Vagina (tissue), 2 donors: ENCODE data around the gene LAMC1. TPM values are rescaled to one million over a fixed set of nuclear protein-coding genes. Genes with fewer than 3 reads are reported as not detected.

Experiments
- DNase-seq, 2 donors: peaks; one replicate each; pipeline ENCODE4 v3.0.0-alpha.2; 2017; ENCODE audit errors: extremely low spot score in 2 of 2
- H3K27ac ChIP-seq: fragments of 200-600 bp; sonication (generic); one replicate; pipeline ENCODE4 v1.5.1; 2019
- H3K27me3 ChIP-seq: fragments of 200-600 bp; sonication (generic); one replicate; pipeline ENCODE4 v1.5.1; 2019
- H3K36me3 ChIP-seq, 2 donors: fragments of 200-600 bp; sonication (generic); one replicate each; pipeline ENCODE4 v1.5.1; 2017 to 2019
- H3K4me1 ChIP-seq: fragments of 200-600 bp; sonication (generic); one replicate; pipeline ENCODE4 v1.5.1; 2019
- H3K4me3 ChIP-seq, 2 donors: fragments of 200-600 bp; sonication (generic); 1 replicate in 1 of 2; 2 replicates in 1 of 2; pipeline ENCODE4 v1.5.1; 2016 to 2019
- H3K9me3 ChIP-seq: fragments of 200-600 bp; sonication (generic); one replicate; pipeline ENCODE4 v1.5.1; 2019
- CTCF ChIP-seq, 3 experiments: fragments of 450-650 bp in 2 of 3; fragments of 200-600 bp in 1 of 3; sonication (generic) in 1 of 3; IDR thresholded peaks; one replicate each; pipeline ENCODE4 v1.5.1; 2017 to 2019; ENCODE audit warnings: antibody characterized with exemption in 3 of 3, mild to moderate bottlenecking in 2 of 3, moderate library complexity in 2 of 3
- POLR2A ChIP-seq, 2 donors: fragments of 450-650 bp; IDR thresholded peaks; one replicate each; pipeline ENCODE4 v1.6.1; 2017; ENCODE audit warnings: antibody characterized with exemption in 2 of 2, mild to moderate bottlenecking in 2 of 2, moderate library complexity in 2 of 2
- POLR2AphosphoS5 ChIP-seq, 2 donors: sonication (generic); formaldehyde crosslinking; IDR thresholded peaks; one replicate each; pipeline ENCODE4 v1.9.0; 2017; ENCODE audit warnings: antibody characterized with exemption in 2 of 2, mild to moderate bottlenecking in 2 of 2, low read depth in 1 of 2; ENCODE audit not compliant: insufficient read depth in 1 of 2
- intact Hi-C: fragments of 100-400 bp; cut with DNase I; formaldehyde crosslinking; loops from one replicate; pipeline ENCODE4 v1.15.1; 2023
- small RNA-seq: library from RNA; depleted of rRNA; stranded (forward); fragments of <200 nt; gene quantifications from one replicate; pipeline ENCODE3, GENCODE V24; 2016
- total RNA-seq: library from RNA; depleted of rRNA; stranded (reverse); fragments of >200 nt; gene quantifications from one replicate; pipeline ENCODE4 v1.2.3, GENCODE V29; 2016

The LAMC1 gene
- total RNA-seq, 1 donor from 2014 or later = 217 TPM

GRCh38 chr1:183195142-183195574 lies 171.9 kb downstream of the LAMC1 start:
- no peak overlapping the region for H3K4me3 ChIP-seq
- H3K4me1 ChIP-seq = no peaks in the 10 kb centered on the region
- no peak overlapping the region for H3K27ac ChIP-seq
- H3K27me3 ChIP-seq = no peaks in the 10 kb centered on the region
- no peaks in the 10 kb centered on the region for H3K9me3 ChIP-seq
- no peak for DNase-seq
- no peak for TF ChIP-seq POLR2A (IDR thresholded peaks at IDR 0.05)
- no peak for TF ChIP-seq POLR2AphosphoS5 (IDR thresholded peaks at IDR 0.05; ENCODE audit: insufficient read depth in 1 of 2, low read depth in 1 of 2)
- TF ChIP-seq CTCF (IDR thresholded peaks at IDR 0.05) = no peak
- intact Hi-C loops = no loop called here
- no peaks in the 10 kb centered on the region for H3K36me3 ChIP-seq

Small RNA genes lying within 50 kb of the gene (small RNA-seq; reads per million reads assigned to genes)
- not detected for gene RNU6-41P

Other genes with a start within 250 kb of the LAMC1 start
- 16.2 TPM for gene NPL, start 233.6 kb upstream of the LAMC1 start, total RNA-seq
- gene DHX9, start 184.1 kb upstream of the LAMC1 start, total RNA-seq = 88.6 TPM
- not detected for gene SHCBP1L, start 70.3 kb upstream of the LAMC1 start, total RNA-seq
- 13.3 TPM for gene LAMC2, start 162.8 kb downstream of the LAMC1 start, total RNA-seq